Astrocyte (in vitro differentiated cells and primary cell): ENCODE data around the gene MCUR1.

Experiments used
- CTCF ChIP-seq: IDR thresholded peaks from 2 replicates; pipeline ENCODE4 v1.5.1; 2011; ENCODE audit warnings: low read depth, mild to moderate bottlenecking, inconsistent platforms, low read length, moderate library complexity; ENCODE audit not compliant: insufficient read depth
- EZH2 ChIP-seq: IDR thresholded peaks from 2 replicates; pipeline ENCODE4 v1.6.1; 2012; ENCODE audit warnings: mild to moderate bottlenecking, low read length, inconsistent platforms; ENCODE audit not compliant: insufficient read depth

DNA sequence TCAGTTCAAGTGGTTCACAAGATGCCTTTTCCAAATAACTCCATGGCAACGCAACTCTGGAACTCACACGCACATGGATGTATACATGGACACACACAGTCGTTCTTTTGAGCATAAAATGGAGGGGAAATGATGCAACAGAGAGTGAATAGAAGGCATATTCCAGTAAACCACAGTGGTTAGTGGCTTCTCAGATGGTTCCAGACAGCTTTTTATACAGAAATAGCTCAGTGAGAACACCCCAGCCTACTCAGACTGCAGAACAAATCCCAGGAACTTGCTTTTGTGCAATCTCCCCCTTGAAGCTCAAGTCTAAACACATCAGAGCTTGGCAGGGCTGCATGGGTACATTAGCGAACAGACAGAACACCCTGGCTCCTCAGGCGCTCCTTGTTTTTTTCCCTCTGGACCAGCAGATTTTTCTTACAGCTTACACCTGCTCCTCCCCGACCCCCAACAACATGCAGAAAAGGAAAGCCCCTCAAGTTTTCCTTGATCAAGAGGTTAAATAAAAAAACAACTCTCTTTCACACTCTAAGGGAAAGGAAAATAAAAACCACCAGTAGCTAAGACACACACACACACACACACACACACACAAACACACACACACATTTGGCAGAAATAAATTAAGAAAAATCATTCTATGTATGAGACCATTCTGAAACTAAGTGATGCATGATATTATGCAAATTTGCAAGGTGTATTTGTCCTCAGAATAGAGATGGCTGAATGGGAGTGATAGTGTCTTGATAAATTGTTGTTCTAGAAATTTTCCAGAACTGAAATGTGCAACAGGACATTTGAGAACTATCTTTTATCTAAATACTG lies 51.5 kb downstream of the MCUR1 start:
- TF ChIP-seq CTCF (no peak), EZH2 (no peak)
